EL (cell line): ENCODE measurements around the gene SEC14L1.
"Not testable (repeated sequence)": the region's sequence is repeated elsewhere in the genome, so short reads cannot be mapped to it uniquely, and the experiment has no call there.

Experiments used
- DNase-seq: peaks from one replicate; pipeline ENCODE4 v3.0.0-alpha.2; 2016

SEC14L1 gene

DNA sequence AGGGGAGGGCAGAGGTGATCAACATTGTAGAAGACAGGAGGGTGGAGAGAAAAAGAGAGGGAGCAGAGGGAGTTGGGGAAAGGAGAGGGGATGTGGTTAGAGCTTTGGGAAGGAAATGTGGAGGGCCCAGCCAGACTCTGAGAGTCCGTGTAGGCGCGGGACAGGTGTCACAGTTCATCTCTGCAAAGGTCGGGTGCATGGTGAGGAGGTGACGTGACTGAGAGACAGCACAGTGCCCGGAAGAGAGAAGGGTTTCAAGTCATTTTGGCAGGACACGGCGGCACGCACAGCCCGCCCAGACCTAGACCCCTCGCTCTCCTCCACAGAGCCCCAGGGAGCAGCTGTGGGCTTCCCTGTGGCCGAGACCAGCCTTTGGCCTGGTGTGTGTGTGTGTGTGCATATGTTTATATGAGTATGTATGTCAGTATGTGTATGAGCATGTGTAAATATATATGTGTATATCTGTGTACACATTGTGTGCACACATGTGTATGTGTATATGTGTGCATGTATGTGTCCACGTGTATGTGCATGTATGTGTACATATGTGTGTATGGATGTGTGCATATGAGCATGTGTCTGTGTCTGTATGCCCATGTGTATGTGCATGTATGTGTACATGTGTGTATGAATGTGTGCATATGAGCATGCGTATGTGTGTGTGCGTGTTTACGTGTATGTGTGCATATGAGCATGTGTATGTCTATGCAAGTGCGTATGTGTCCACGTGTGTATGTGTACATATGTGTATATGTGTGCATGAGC lies 104.6 kb downstream of the SEC14L1 start:
- DNase-seq, result no peak

DNA sequence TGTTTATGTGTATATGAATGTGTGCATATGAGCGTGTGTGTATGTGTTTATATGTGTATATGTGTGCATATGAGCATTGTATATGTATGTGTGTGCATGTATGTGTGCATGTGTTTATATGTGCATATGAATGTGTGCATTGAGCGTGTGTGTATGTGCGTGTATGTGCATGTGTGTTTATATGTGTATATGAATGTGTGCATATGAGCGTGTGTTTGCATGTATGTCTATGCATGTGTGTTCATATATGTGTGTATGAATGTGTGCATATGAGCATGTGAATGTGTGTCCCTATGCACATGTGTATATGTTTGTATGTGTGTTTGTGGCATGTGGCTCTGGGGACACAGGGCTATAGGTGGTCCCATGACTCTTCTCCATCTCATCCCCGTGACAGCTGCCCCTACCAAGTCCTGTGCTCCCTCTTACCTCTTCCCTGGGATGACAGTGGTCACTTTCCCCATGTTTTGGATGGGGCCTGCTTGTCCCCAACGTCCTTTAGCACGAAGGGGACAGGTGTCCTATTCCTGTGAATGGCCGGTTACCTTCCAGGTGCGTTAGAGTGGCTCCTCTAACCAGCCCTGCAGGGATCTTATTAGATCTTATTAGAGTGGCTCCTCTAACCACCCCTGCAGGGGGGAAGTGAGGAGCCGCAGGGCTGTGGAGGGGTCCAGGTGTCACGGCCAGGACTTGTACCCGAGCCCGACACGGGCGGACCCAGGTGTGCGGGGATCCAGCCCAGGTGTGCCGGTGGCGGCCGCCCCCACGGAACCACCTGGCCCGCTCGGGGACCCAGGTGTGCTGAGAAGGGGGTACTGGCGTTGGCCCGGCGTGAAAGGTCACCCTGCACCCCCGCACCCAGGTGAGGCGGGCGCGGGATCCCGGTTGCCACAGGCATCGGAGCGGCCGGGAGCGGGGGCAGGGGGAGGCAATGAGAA lies 105.6 kb downstream of the SEC14L1 start:
- no peak for DNase-seq

DNA sequence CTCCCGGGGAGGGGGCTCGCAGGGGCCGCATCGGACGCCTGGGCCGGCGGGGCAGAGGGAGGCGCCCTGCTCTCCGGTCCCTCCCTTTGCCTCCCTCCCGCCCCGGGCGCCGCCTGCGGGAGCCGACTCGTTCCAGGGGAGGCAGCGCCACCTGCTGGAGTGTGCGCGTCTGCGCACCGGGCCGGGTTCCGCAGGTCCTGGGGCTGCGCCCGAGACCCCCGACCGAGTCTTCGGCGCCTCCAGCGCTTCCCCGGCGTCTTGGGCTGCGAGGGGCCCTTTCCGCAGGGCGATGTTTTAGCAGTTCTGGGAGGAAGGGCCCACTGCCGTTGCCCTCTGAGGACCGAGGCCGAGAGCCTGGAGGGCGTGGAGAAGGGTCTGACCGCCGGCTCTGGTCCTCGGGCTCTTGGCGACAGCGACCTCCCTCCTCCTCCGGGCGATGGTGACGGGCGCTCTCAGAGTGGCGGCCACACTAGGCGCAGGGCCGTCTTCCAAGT lies 106.3 kb downstream of the SEC14L1 start:
- DNase-seq, result peak; percentile 75

DNA sequence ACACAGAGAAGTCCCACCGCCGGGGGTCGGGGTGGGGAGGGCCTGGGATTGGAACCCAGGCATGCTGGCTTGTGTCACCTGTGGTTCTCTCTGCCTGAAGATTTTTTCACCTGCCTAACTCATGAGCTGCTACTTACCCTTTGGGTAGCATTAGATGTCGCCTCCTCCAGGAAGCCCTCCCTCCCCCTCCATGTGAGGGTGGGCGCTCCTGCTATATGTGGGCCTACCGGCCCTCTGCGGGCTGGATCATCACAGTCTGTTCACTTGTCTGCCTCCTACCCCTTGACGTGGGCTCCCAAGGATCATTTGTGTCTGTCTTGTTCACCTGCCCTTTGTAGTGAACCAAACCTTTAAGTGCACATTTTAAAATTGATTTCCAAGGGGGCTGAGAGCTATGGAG lies 106.8 kb downstream of the SEC14L1 start:
- DNase-seq, result no peak

DNA sequence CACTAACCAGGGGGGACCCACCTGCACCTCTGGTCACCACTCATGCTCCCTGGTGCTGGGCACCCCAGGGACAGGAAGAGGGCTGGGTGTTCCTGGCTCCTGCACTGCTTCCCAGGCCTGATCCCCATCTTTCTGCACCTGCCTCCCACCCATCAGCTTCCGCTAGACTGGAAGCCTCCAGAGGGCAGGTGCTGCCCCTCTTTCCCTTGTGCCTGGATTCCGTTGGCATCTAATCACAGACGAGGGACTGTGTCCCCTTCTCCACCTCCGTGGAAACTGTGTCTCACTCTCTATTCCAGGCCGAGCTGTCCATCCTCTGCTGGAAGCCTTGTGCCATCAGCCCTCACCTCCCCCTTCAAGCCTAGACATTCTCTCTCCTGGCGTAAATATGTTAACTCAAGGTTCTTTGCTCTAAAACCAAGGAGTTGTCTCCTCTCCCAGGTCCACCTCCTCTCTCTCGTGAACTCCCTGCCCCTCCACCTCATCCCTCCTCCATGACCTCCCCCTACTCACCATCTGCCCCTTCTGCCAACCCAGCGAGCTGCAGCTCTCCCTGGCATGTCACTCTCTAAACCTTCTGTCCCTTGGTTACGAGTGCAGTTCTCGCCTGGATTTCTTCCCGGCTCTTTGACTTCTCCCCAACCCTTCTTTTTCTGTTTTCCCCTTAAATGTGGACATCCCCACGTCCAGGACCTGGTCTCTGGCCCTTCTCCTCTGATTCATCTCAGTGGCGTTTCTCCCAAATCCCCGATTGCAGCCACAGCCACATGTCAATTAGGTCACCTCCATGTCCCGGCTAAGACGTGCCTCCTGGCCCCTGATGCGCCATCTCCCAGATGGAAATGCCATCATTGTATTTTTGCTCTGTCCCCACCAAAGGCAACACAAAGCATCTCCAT lies 107.7 kb downstream of the SEC14L1 start:
- DNase-seq, result peak; percentile 44

DNA sequence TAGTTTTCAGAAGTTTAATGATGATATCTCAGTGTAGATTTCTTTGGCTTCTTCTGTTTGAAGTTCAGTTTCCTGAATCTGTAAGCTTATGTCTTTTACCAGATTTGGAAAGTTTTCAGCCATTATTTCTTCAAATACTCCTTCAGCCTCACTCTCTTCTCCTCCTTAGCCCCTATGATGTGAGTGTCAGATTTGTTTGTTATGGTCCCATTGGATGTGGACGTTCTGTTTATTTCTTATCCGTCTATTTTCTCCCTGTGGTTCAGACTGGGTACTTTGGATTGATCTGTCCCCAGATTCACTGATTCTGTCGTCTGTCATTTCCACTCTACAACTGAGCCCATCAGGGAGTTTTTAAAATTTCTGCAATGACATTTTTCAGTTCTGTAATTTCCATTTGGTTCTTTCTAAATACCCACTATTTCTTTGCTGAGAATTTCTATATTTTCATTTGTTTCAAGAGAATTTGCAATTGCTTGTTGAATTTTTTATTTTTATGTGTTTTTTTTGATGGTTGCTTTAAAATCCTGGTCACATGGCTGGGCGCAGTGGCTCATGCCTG lies 110.9 kb downstream of the SEC14L1 start:
- no peak for DNase-seq

DNA sequence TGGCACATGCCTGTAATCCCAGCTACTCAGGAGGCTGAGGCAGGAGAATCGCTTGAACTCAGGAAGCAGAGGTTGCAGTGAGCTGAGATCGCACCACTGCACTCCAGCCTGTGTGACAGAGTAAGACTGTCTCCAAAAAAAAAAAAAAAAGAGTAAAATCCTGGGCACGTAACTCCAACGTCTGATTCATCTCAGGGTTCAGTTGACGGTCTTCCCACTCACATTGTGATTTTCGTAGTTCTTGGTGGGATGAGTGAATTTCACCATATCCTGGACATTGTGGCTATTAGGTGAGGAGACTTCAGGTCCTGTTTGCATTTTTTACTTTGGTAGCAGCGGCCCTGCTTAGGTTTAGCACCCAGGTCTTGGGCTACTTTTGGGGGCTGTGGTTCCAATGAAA lies 111.5 kb downstream of the SEC14L1 start:
- DNase-seq, result peak; percentile 17

DNA sequence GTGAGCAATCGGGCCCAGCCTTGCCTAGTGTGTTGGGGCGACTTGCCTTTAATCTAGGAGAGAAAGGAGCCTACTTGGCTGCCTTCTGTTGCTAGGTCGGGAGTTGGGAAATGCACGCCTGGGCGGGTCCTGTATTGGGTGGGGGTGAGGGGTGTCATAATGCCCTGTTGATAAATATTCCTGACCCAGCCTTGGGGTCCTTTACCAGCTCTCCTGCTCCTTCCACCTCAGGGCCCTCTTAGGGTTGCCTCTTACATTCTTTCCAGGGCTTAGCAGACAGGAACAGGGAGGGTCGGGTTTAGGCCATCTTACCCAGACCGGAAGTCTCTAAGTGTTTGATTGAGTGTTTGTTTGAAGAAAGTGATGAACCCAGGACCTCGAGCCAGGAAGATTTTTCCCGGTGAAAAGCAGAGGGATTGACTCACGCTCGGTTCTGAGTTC lies 112.9 kb downstream of the SEC14L1 start:
- peak; percentile 26 for DNase-seq

DNA sequence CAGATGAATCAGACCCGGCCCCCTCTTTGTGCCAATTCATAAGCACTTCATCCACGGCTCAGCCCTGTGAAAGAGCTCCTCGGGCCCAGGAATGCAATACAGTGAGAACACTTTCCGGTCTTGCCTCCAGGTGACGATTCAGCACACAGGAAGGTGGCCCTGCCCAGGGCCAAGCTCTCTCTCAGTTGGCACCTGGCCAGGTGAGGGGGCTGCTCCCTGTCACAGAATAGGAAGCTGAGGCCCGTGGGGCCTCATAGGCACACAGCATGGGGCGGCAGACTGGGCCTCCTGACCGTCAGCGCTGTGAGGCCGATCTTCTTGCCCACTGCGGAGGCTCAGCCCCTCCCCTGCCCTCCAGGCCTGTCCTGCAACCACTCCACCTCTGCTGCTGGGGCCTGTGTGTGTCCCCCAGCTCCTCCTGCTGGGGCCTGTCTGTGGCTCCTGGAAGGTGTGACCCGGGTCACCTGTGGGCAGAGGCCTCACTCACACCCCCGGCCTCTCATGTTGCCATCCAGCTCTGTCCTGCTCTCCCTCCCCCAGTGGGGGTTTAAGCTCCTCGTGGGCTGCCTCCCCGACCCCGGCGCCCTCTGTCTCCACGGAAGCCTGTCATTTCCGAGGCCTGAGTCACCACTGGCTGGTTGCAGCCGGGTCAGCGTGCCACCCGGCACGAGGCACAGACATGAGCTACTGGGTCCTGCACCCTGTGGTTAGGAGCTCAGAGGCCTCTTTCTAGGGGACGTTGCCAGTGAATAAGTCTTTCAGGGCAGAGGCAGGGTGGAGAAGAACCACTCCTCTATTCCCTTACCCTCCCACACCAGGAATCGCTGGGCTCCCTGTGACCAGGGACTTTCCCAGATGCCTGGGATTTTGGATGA lies 114.4 kb downstream of the SEC14L1 start:
- peak; percentile 98 for DNase-seq

DNA sequence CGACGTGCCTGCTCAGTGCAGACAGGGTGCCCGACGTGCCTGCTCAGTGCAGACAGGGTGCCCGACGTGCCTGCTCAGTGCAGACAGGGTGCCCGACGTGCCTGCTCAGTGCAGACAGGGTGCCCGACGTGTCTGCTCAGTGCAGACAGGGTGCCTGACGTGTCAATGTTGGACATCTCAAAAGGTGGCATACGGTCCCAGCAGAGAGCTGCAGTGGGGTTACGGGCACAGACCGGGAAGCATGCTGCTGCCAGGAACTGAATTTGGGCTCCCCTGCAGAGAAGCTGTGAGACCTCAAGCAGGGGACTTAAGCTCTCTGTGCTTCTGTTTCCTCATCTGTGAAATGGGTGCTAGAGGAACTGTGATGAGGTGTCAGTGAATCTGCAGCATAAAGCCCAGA lies 115.2 kb downstream of the SEC14L1 start:
- not testable (repeated sequence) for DNase-seq

DNA sequence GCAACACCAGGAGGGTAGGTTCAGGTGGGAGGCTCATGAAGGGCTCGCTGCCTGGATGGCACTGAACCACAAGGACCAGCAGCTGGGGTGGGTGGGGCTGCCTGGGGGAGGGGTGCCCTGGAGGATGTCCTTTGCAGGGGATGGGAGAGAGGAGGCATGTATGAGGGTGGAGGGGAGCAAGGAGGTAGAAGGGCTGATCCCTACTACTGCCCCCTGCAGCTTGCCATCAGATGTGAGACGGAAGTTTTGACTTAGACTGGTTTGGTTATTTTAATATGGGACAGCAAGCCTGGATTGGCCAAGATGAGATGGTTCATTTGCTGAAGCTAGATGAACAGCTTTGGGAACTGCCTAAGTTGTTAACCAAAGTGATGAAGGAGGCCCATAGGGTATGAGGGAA lies 115.9 kb downstream of the SEC14L1 start:
- no peak for DNase-seq

DNA sequence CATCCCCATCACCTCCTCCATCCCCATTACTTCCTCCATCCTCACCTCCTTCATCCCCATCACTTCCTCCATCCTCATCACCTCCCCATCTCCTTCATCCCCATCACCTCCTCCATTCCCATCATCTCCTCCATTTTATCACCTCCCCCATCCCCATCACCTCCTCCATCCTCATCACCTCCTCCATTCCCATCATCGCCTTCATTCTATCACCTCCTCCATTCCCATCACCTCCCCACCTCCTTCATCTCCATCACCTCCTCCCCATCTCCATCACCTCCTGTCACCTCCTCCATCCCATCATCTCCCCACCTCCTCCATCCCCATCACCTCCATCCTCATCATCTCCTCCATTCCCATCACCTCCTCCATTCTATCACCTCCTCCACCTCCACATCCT lies 116.4 kb downstream of the SEC14L1 start:
- DNase-seq, result no peak

DNA sequence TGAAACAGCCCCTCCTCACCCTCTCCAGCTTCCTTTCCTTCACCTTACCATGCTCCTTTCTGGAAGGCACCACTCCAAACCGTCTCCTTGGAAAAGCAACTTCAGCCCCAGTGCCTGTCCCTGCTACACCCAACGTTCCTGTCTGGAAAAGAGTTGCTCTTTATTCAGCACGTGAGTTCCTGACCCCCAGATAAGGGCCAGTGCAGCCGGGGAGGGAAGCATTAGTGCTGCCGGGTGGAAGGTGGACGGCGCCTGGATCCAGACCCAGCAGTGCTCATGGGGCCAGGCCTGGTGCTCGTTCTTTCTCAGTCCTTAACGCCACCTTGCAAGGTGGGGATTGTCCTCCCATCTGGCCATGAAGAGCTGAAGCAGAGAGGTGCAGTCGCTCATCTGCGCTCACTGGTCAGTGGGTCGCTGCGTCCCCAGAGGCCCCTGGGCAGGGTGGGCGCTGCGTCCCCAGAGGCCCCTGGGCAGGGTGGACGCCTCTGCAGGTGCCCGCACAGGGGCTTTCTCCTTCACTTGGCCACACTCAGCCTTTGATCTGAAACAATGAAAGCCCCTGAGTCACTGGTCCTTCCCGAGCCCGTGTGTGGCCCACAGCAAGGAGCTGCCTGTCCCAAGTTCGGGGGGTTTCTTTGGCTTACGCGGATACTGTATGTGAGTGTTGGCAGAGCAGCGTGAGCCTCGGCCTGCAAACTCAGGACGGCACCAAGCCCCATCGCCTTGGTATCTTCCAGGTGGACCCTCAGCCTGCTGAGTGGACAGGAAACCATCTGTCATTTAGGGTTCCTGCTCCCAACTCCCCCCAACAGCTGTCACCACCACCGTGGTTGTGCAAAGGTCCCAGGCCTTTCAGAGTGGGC lies 117.1 kb downstream of the SEC14L1 start:
- DNase-seq, result no peak

DNA sequence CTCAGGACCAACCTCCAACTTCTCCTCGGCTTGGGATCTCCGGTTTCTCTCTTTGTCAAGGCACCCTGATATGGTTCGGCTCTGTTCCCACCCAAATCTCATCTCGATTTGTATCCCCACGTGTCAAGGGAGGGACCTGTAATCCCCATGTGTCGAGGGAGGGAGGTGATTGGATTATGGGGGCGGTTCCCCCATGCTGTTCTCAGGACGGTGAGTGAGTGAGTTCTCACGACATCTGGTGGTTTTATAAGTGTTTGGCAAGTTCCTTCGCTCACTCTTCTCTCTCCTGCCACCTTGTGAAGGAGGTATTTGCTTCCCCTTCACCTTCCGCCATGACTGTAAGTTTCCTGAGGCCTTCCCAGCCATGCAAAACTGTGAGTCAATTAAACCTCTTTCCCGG lies 117.9 kb downstream of the SEC14L1 start:
- no peak for DNase-seq

DNA sequence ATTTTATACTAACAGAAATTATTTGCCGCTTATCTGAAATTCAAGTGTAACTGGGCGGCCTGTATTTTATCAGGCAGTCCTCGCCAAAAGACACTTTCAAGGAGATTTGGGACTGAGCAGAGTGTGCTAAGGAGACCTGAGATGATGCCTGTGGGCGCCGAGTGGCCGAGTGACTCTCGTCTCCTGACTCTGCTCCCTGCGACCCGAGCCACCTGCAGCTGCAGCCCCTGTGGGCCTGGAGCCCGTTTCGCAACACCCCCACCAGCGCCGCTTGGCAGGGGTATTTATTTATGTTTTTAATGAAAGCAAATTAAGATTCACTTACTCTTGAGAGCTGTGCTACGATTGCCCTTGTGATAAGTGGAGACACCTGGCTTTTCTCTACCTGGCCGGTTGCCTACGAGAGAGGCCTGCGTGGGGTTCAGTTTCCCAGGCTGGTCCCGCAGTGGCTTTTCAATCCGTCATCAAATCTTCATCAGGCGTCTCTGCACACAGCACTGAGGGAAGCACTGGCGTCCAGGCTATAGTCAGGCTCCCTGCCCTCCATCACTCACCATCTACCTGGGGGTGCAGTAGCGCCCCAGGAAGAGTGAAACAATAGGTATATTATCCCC lies 124.0 kb downstream of the SEC14L1 start:
- no peak for DNase-seq

DNA sequence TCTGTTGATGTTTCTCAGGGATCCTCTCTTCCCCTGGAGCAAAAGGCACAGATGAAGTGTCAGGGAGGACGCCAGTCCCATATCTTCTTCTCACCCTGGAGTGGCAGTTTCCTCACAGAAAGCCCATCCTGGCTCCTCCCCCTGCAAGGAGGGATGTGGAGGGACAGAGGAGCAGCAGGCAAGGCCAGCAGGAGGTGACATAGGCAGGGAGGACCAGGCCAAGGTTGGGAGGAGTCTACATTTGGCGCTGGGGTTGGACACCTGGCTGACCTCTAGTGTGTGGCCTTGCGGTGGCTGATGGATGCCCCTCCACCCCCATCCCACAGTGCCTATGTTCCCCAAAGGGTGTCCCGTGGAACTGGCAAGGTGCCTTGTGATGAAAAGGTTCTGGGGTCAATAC lies 125.4 kb downstream of the SEC14L1 start:
- no peak for DNase-seq
